Smooth muscle cell (in vitro differentiated cells): ENCODE measurements around the gene VANGL2. TPM values are rescaled to one million over a fixed set of nuclear protein-coding genes. Genes with fewer than 3 reads are reported as not detected.

Experiments
- DNase-seq: peaks from one replicate; lab custom pipeline; 2025; ENCODE audit not compliant: unreplicated experiment; lab: John Stamatoyannopoulos, UW
- H2AFZ ChIP-seq: fragments of 200-600 bp; sonication (generic); 2 replicates; pipeline ENCODE4 v1.6.0; 2016; ENCODE audit warnings: antibody characterized with exemption, low read depth, mild to moderate bottlenecking
- H3F3A ChIP-seq: fragments of 200-600 bp; sonication (generic); 2 replicates; pipeline ENCODE4 v1.6.0; 2017; ENCODE audit warnings: antibody characterized with exemption, low read depth
- H3K27ac ChIP-seq: fragments of 200-600 bp; sonication (generic); 2 replicates; pipeline ENCODE4 v1.5.1; 2016; ENCODE audit warnings: low read depth, mild to moderate bottlenecking
- H3K27me3 ChIP-seq: fragments of 200-600 bp; sonication (generic); 2 replicates; pipeline ENCODE4 v1.6.1; 2016; ENCODE audit warnings: low read depth, mild to moderate bottlenecking
- H3K36me3 ChIP-seq: fragments of 200-600 bp; sonication (generic); 2 replicates; pipeline ENCODE4 v1.5.1; 2016; ENCODE audit warnings: low read depth
- H3K4me1 ChIP-seq: fragments of 200-600 bp; sonication (generic); 2 replicates; pipeline ENCODE4 v1.5.1; 2016; ENCODE audit warnings: low read depth
- H3K4me2 ChIP-seq: fragments of 200-600 bp; sonication (generic); 2 replicates; pipeline ENCODE4 v1.6.0; 2016; ENCODE audit warnings: mild to moderate bottlenecking
- H3K4me3 ChIP-seq: fragments of 200-600 bp; sonication (generic); 2 replicates; pipeline ENCODE4 v1.5.1; 2016; ENCODE audit warnings: mild to moderate bottlenecking
- H3K79me2 ChIP-seq: fragments of 200-600 bp; sonication (generic); 2 replicates; pipeline ENCODE4 v1.6.0; 2016; ENCODE audit warnings: low read depth, mild to moderate bottlenecking
- H3K9ac ChIP-seq: fragments of 200-600 bp; sonication (generic); 2 replicates; pipeline ENCODE4 v1.6.0; 2016; ENCODE audit warnings: low read depth
- H3K9me3 ChIP-seq: fragments of 200-600 bp; sonication (generic); replicated peaks from 2 replicates; pipeline ENCODE4 v1.5.1; 2016; ENCODE audit warnings: low read depth
- H4K20me1 ChIP-seq: fragments of 200-600 bp; sonication (generic); 2 replicates; pipeline ENCODE4 v1.6.0; 2016; ENCODE audit warnings: low read depth
- WGBS: methylation state at CpG from one replicate; pipeline ENCODE4 v1.1.7; 2016; ENCODE audit warnings: low lambda C conversion rate; 5-methylcytosine and 5-hydroxymethylcytosine counted together
- polyA plus RNA-seq: library from polyadenylated mRNA; unstranded; fragments of >200 nt; fragmentation: Nextera tagmentation; extraction: Ambion mirVana; gene quantifications from 2 replicates; pipeline ENCODE4 v1.2.1, GENCODE V29; 2016
- total RNA-seq: library from RNA; depleted of rRNA; stranded (reverse); fragments of >200 nt; gene quantifications from 2 replicates; pipeline ENCODE4 v1.2.3, GENCODE V29; 2014
- TF ChIP-seq, protein P1 (sequence below): fragments of 200-600 bp; sonication (generic); IDR thresholded peaks from 2 replicates; pipeline ENCODE4 v1.5.1; 2017; ENCODE audit warnings: borderline replicate concordance, mild to moderate bottlenecking, antibody characterized with exemption; ENCODE audit not compliant: insufficient read depth, poor library complexity, severe bottlenecking

Gene VANGL2
- total and polyA plus RNA-seq, 2 experiments from 2014 or later = 7.1 to 12.2 TPM

DNA sequence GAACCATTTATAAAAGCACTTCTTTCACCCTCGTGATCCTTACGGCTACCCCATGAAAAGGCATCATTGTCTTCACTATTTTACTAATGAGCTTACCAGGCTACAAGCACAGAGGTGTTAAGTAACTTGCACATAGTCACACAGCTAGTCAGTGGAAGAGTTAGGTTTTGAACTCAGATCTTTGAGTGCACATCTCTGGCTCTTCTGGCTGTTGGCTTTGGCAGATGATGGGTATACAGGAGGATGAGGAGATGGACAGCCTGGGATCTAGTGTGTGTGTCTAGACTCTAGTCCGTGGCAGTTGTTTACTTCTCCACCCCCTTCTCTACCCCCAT lies 11.6 kb downstream of the VANGL2 start:
- no peaks in the 10 kb centered on the region for H3K36me3 ChIP-seq
- H3K4me2 ChIP-seq = no peak overlapping the region
- peaks cover 36% of the 10 kb centered on the region for H4K20me1 ChIP-seq
- H2AFZ ChIP-seq = no peak overlapping the region
- H3K4me1 ChIP-seq = peaks cover 43% of the 10 kb centered on the region
- no peak for DNase-seq
- no peak overlapping the region for H3K4me3 ChIP-seq
- no peaks in the 10 kb centered on the region for H3F3A ChIP-seq
- H3K27me3 ChIP-seq = no peaks in the 10 kb centered on the region
- H3K27ac ChIP-seq = no peak overlapping the region
- 84% methylated on average over 3 of the region's 3 CpGs for WGBS
- no peak overlapping the region for H3K9ac ChIP-seq
- TF ChIP-seq, protein P1, sequence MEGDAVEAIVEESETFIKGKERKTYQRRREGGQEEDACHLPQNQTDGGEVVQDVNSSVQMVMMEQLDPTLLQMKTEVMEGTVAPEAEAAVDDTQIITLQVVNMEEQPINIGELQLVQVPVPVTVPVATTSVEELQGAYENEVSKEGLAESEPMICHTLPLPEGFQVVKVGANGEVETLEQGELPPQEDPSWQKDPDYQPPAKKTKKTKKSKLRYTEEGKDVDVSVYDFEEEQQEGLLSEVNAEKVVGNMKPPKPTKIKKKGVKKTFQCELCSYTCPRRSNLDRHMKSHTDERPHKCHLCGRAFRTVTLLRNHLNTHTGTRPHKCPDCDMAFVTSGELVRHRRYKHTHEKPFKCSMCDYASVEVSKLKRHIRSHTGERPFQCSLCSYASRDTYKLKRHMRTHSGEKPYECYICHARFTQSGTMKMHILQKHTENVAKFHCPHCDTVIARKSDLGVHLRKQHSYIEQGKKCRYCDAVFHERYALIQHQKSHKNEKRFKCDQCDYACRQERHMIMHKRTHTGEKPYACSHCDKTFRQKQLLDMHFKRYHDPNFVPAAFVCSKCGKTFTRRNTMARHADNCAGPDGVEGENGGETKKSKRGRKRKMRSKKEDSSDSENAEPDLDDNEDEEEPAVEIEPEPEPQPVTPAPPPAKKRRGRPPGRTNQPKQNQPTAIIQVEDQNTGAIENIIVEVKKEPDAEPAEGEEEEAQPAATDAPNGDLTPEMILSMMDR = no peak
- H3K79me2 ChIP-seq = peaks cover 4% of the 10 kb centered on the region
- H3K9me3 ChIP-seq = no peaks in the 10 kb centered on the region

DNA sequence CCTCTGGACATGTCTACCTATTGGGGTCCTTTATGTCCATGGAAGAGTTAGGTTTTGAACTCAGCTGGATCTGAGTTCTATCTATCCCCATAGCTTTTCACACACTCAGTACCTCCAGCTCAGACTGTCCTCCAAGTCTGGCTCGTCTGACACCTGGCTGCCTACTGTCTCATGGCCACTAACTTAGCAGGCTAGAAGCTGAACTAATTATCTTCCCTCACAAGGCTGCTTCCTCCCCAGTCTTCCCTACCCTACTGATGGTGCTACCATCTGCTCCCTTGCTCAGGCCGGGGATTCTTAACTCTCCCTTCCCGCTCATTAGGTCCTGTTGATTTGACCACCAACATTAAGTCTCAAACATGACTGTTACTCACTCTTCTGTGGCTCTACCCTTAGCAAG lies 13.4 kb downstream of the VANGL2 start:
- Histone ChIP-seq H2AFZ (no peak overlapping the region), H3K27me3 (no peaks in the 10 kb centered on the region), H3K9me3 (no peaks in the 10 kb centered on the region), H3K79me2 (no peaks in the 10 kb centered on the region), H3K9ac (no peak overlapping the region), H3K27ac (no peak overlapping the region), H4K20me1 (peaks cover 31% of the 10 kb centered on the region), H3K4me2 (no peak overlapping the region), H3K4me3 (no peak overlapping the region), H3K4me1 (peaks cover 29% of the 10 kb centered on the region), H3F3A (no peaks in the 10 kb centered on the region), H3K36me3 (no peaks in the 10 kb centered on the region)
- 90% methylated on average over 3 of the region's 3 CpGs for WGBS
- TF ChIP-seq, protein P1 = no peak
- DNase-seq = no peak

- Histone ChIP-seq H3K9me3 (no peaks in the 10 kb centered on the region), H3K9ac (no peak overlapping the region), H3K4me3 (no peak overlapping the region), H3K36me3 (no peaks in the 10 kb centered on the region), H3F3A (no peaks in the 10 kb centered on the region), H2AFZ (no peak overlapping the region), H3K27me3 (no peaks in the 10 kb centered on the region), H3K4me2 (no peak overlapping the region), H4K20me1 (peaks cover 26% of the 10 kb centered on the region), H3K4me1 (peaks cover 17% of the 10 kb centered on the region), H3K27ac (no peak overlapping the region), H3K79me2 (no peaks in the 10 kb centered on the region)
- TF ChIP-seq, protein P1 = no peak
- 94% methylated on average over 2 of the region's 2 CpGs for WGBS
- no peak for DNase-seq
Observed at GRCh38 chr1:160414881-160415280, 14.5 kb downstream of the VANGL2 start.

- H3K27me3 ChIP-seq = no peaks in the 10 kb centered on the region
- H3K9ac ChIP-seq = no peak overlapping the region
- H3K27ac ChIP-seq = no peak overlapping the region
- no peak overlapping the region for H2AFZ ChIP-seq
- peaks cover 11% of the 10 kb centered on the region for H3K4me1 ChIP-seq
- no peaks in the 10 kb centered on the region for H3K36me3 ChIP-seq
- no peak for DNase-seq
- H4K20me1 ChIP-seq = peaks cover 26% of the 10 kb centered on the region
- H3K9me3 ChIP-seq = no peaks in the 10 kb centered on the region
- H3K4me3 ChIP-seq = no peak overlapping the region
- TF ChIP-seq, protein P1 = no peak
- no peaks in the 10 kb centered on the region for H3F3A ChIP-seq
- no peak overlapping the region for H3K4me2 ChIP-seq
- WGBS = 97% methylated on average over 29 of the region's 29 CpGs
- no peaks in the 10 kb centered on the region for H3K79me2 ChIP-seq
Observed at GRCh38 chr1:160415696-160416290, 15.4 kb downstream of the VANGL2 start.
